Caco-2 (cell line): ENCODE results near the gene DLEC1. TPM values are rescaled to one million over a fixed set of nuclear protein-coding genes. Genes with fewer than 3 reads are reported as not detected.

Source experiments
- BruUV-seq: library from RNA; stranded (reverse); fragments of 400-500 nt; replicated peaks from 2 replicates; lab custom pipeline; 2021; lab: Mats Ljungman, UMichigan
- CTCF ChIA-PET: fragments of 300-600 bp; sonication (Branson Sonifier 250); formaldehyde crosslinking; loops from one replicate; lab custom pipeline; 2022; ENCODE audit warnings: antibody characterized with exemption; lab: Charles Lee
- POLR2A ChIA-PET: fragments of 300-600 bp; sonication (Branson Sonifier 250); formaldehyde crosslinking; loops from one replicate; lab custom pipeline; 2022; ENCODE audit warnings: antibody characterized with exemption; lab: Charles Lee
- DNase-seq, 2 experiments: peaks; one replicate each; pipeline versions ENCODE4 v3.0.0 to v3.0.0-alpha.2; 2020 to 2022
- H3K27me3 ChIP-seq: replicated peaks from 2 replicates; pipeline ENCODE4 v1.6.0; 2011; ENCODE audit warnings: low read length; ENCODE audit not compliant: control insufficient read depth, insufficient read depth
- H3K36me3 ChIP-seq: 2 replicates; pipeline ENCODE4 v1.5.1; 2011; ENCODE audit warnings: low read length; ENCODE audit not compliant: control insufficient read depth, insufficient read depth
- H3K4me1 ChIP-seq: fragments of 250-450 bp; sonication (Bioruptor Pico); 2 replicates; pipeline ENCODE4 v1.5.1; 2020; ENCODE audit warnings: mild to moderate bottlenecking
- H3K4me3 ChIP-seq: 2 replicates; pipeline ENCODE4 v1.5.1; 2011; ENCODE audit warnings: low read depth, mild to moderate bottlenecking, control low read depth, low read length
- H3K9me3 ChIP-seq: fragments of 250-450 bp; sonication (Bioruptor Pico); 2 replicates; pipeline ENCODE4 v1.5.1; 2020; ENCODE audit warnings: mild to moderate bottlenecking, moderate library complexity
- H3K27ac Mint-ChIP-seq: one replicate; pipeline ENCODE4 v1.8.0; 2022; ENCODE audit warnings: mixed read lengths; ENCODE audit not compliant: unreplicated experiment
- H3K27me3 Mint-ChIP-seq: one replicate; pipeline ENCODE4 v1.8.0; 2022; ENCODE audit warnings: mixed read lengths; ENCODE audit not compliant: insufficient read depth, unreplicated experiment
- H3K36me3 Mint-ChIP-seq: one replicate; pipeline ENCODE4 v1.8.0; 2022; ENCODE audit warnings: mild to moderate bottlenecking, mixed read lengths; ENCODE audit not compliant: insufficient read depth, unreplicated experiment
- H3K4me1 Mint-ChIP-seq: one replicate; pipeline ENCODE4 v1.8.0; 2022; ENCODE audit warnings: low read depth, mixed read lengths; ENCODE audit not compliant: unreplicated experiment
- H3K4me3 Mint-ChIP-seq: one replicate; pipeline ENCODE4 v1.8.0; 2022; ENCODE audit warnings: mild to moderate bottlenecking, moderate library complexity, mixed read lengths; ENCODE audit not compliant: unreplicated experiment
- H3K9me3 Mint-ChIP-seq: one replicate; pipeline ENCODE4 v1.8.0; 2022; ENCODE audit warnings: mixed read lengths; ENCODE audit not compliant: unreplicated experiment
- CTCF ChIP-seq, 2 experiments: fragments of 200-600 bp in 1 of 2; IDR thresholded peaks; 1 replicate in 1 of 2; 2 replicates in 1 of 2; pipeline versions ENCODE4 v1.5.1 to v1.8.0; 2011 to 2022; ENCODE audit warnings: antibody characterized with exemption in 1 of 2, control low read depth in 1 of 2, inconsistent platforms in 1 of 2, low read depth in 1 of 2, low read length in 1 of 2, mild to moderate bottlenecking in 1 of 2, moderate library complexity in 1 of 2; ENCODE audit not compliant: insufficient read depth in 1 of 2, severe bottlenecking in 1 of 2, unreplicated experiment in 1 of 2
- intact Hi-C: fragments of 100-400 bp; cut with micrococcal nuclease; formaldehyde crosslinking; loops from one replicate; pipeline ENCODE4 v1.10.0; 2022; ENCODE audit not compliant: unreplicated experiment
- total RNA-seq: library from RNA; stranded (reverse); gene quantifications from 2 replicates; pipeline ENCODE4 v1.2.3, GENCODE V29; 2022

The DLEC1 gene
- total RNA-seq, 1 experiment from 2014 or later = 0.11 TPM

- ChIA-PET CTCF (interaction anchor here (0.6 to 2.7 kb wide), 8 partner anchors 11 to 458 kb away, joined by 3 to 44 read pairs (median 4); partner anchors contain the start of gene DLEC1), POLR2A (interaction anchor here (0.6 to 1.4 kb wide), 4 partner anchors 12 to 133 kb away, joined by 3 to 8 read pairs (median 3); partner anchors contain the start of gene ACAA1)
- Histone ChIP-seq H3K9me3 (no peaks in the 10 kb centered on the region), H3K36me3 (peaks cover 9% of the 10 kb centered on the region), H3K27me3 (no peaks in the 10 kb centered on the region), H3K4me3 (no peak overlapping the region), H3K4me1 (peaks cover 26% of the 10 kb centered on the region)
- no peaks in the 10 kb centered on the region for H3K9me3 Mint-ChIP-seq
- H3K4me3 Mint-ChIP-seq = peak overlapping the region; percentile 26
- no peaks in the 10 kb centered on the region for H3K27me3 Mint-ChIP-seq
- peaks cover 15% of the 10 kb centered on the region for H3K36me3 Mint-ChIP-seq
- intact Hi-C loops = loop anchor here (1.0 kb wide), 3 partner anchors 30 to 149 kb away; no protein-coding TSS in a partner anchor
- peak overlapping the region; percentile 23 for H3K27ac Mint-ChIP-seq
- no TSS peak for BruUV-seq
- no peak for TF ChIP-seq CTCF (IDR thresholded peaks at IDR 0.05; ENCODE audit: insufficient read depth in 1 of 2, low read depth in 1 of 2, low read length in 1 of 2, severe bottlenecking in 1 of 2, unreplicated experiment in 1 of 2)
- no peak for DNase-seq
- H3K4me1 Mint-ChIP-seq = peaks cover 31% of the 10 kb centered on the region
Observed at GRCh38 chr3:38003817-38004414, 35.1 kb upstream of the DLEC1 start.

- peaks cover 25% of the 10 kb centered on the region for H3K4me1 Mint-ChIP-seq
- peak overlapping the region; percentile 23 for H3K27ac Mint-ChIP-seq
- H3K4me3 Mint-ChIP-seq = peak overlapping the region; percentile 26
- Histone ChIP-seq H3K4me1 (peaks cover 21% of the 10 kb centered on the region), H3K27me3 (no peaks in the 10 kb centered on the region), H3K36me3 (peaks cover 9% of the 10 kb centered on the region), H3K4me3 (no peak overlapping the region), H3K9me3 (no peaks in the 10 kb centered on the region)
- H3K36me3 Mint-ChIP-seq = peaks cover 12% of the 10 kb centered on the region
- peak; percentile 73 to 78 for TF ChIP-seq CTCF (IDR thresholded peaks at IDR 0.05; ENCODE audit: insufficient read depth in 1 of 2, low read depth in 1 of 2, low read length in 1 of 2, severe bottlenecking in 1 of 2, unreplicated experiment in 1 of 2)
- intact Hi-C loops = loop anchor here (1.0 kb wide), 1 partner anchor 36 kb away; no protein-coding TSS in a partner anchor
- H3K27me3 Mint-ChIP-seq = no peaks in the 10 kb centered on the region
- no peaks in the 10 kb centered on the region for H3K9me3 Mint-ChIP-seq
- peak; percentile 83 to 86 for DNase-seq
- ChIA-PET POLR2A (interaction anchor here (0.6 to 1.2 kb wide), 3 partner anchors 30 to 132 kb away, joined by 3 to 8 read pairs (median 3); partner anchors contain the start of gene ACAA1), CTCF (interaction anchor here (0.9 to 2.7 kb wide), 6 partner anchors 11 to 340 kb away, joined by 3 to 44 read pairs (median 5); partner anchors contain the start of gene DLEC1)
- BruUV-seq = TSS peak; percentile 28
Observed at GRCh38 chr3:38004415-38005075, 34.5 kb upstream of the DLEC1 start.
